Body of pancreas (tissue), 4 donors: ENCODE data around the gene CCDC136. TPM values are rescaled to one million over a fixed set of nuclear protein-coding genes. Genes with fewer than 3 reads are reported as not detected.

Experiments used
- ATAC-seq: fragments of 150-250 bp; one replicate; pipeline ENCODE4 v1.9.1; 2016
- DNase-seq, 4 donors: peaks; one replicate each; pipeline ENCODE4 v3.0.0-alpha.2; 2019
- H3K27ac ChIP-seq, 4 donors: fragments of 200-600 bp; sonication (generic); 1 replicate in 3 of 4; 2 replicates in 1 of 4; pipeline versions ENCODE4 v1.5.1 to v1.6.1; 2016 to 2019; ENCODE audit warnings: mild to moderate bottlenecking in 1 of 4, mixed read lengths in 1 of 4, moderate library complexity in 1 of 4
- H3K27me3 ChIP-seq, 2 donors: fragments of 200-600 bp; sonication (generic); one replicate each; pipeline ENCODE4 v1.6.0; 2016; ENCODE audit warnings: mild to moderate bottlenecking in 1 of 2
- H3K36me3 ChIP-seq, 2 donors: fragments of 200-600 bp; sonication (generic); replicated peaks in 1 of 2; 2 replicates each; pipeline ENCODE4 v1.5.1; 2016; ENCODE audit warnings: low read depth in 2 of 2; ENCODE audit not compliant: insufficient read depth in 1 of 2
- H3K4me1 ChIP-seq: fragments of 200-600 bp; sonication (generic); one replicate; pipeline ENCODE4 v1.6.0; 2016
- H3K4me3 ChIP-seq, 2 donors: fragments of 200-600 bp; sonication (generic); 1 replicate in 1 of 2; 2 replicates in 1 of 2; pipeline ENCODE4 v1.5.1; 2016 to 2019
- H3K9me3 ChIP-seq, 3 donors: fragments of 200-600 bp; sonication (generic); 1 replicate in 2 of 3; 2 replicates in 1 of 3; pipeline ENCODE4 v1.5.1; 2016
- POLR2A ChIP-seq, 3 donors: fragments of 450-650 bp; IDR thresholded peaks; one replicate each; pipeline ENCODE4 v1.6.1; 2016; ENCODE audit warnings: antibody characterized with exemption in 3 of 3, mild to moderate bottlenecking in 2 of 3
- WGBS, 2 donors: methylation state at CpG; one replicate each; pipeline ENCODE4 v1.1.5; 2017; 5-methylcytosine and 5-hydroxymethylcytosine counted together
- intact Hi-C: fragments of 100-400 bp; cut with DNase I; formaldehyde crosslinking; loops from one replicate; pipeline ENCODE4 v1.15.1; 2023
- total RNA-seq, 2 donors: library from RNA; depleted of rRNA; stranded (reverse); fragments of >200 nt; gene quantifications; one replicate each; pipeline ENCODE4 v1.1.0, GENCODE V29; 2016
- TF ChIP-seq, protein P1 (sequence below), 7 experiments: fragments of 450-650 bp in 4 of 7; fragments of 200-600 bp in 3 of 7; sonication (generic) in 3 of 7; IDR thresholded peaks; one replicate each; pipeline ENCODE4 v1.5.1; 2016 to 2019; ENCODE audit warnings: antibody characterized with exemption in 7 of 7

The CCDC136 gene
- total RNA-seq, 2 donors from 2014 or later, result 0.99 to 3.6 TPM

DNA sequence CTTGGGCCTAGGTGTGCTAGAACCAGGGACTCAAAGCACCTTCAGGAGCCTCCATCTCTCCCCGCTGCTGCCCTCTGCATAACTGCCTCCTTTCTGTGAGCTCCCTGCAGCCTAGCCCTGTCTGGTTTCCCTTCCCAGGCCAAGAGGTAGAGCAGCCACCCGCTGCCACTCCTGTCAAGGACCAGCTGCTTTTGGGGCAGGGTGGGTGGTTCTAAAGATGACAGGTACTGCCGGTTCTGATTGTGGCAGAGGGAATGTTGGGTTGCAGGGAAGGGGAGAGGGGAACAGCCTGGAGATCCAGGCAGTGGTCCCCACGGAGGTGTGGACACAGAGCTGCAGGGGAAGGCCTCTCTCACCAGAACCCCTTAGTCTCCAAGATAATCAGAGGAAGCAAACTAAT lies 34.7 kb downstream of the CCDC136 start:
- 80 to 88% methylated on average over 1 to 4 of the region's 4 CpGs for WGBS, 2 donors
- H3K27ac ChIP-seq, result no peak overlapping the region
- intact Hi-C loops, result no loop called here

DNA sequence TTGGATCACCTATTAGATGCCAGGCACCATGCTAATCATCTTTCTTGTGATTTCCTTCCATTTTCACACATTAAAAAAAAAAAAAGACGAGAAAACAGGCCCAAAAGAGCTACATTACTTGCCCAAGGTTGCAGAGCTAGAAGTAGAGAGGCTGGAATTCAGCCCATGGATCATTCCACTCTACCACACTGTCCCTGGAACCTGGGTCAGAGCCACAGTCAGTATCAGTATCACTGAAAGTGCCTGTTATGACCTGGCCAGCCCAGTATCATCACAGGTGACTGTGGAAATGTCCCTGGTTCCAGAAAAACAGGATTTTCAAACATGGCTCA lies 35.1 kb downstream of the CCDC136 start:
- Histone ChIP-seq H3K4me3 (no peak overlapping the region), H3K36me3 (no peaks in the 10 kb centered on the region), H3K27me3 (peaks cover 0 to 11% of the 10 kb centered on the region in 2 donors), H3K4me1 (peaks cover 16% of the 10 kb centered on the region), H3K9me3 (no peaks in the 10 kb centered on the region), H3K27ac (no peak overlapping the region)
- intact Hi-C loops, result no loop called here
- DNase-seq (no peak), ATAC-seq (no peak)
- 75 to 79% methylated on average over 1 of the region's 1 CpG for WGBS, 2 donors
- TF ChIP-seq, protein P1, sequence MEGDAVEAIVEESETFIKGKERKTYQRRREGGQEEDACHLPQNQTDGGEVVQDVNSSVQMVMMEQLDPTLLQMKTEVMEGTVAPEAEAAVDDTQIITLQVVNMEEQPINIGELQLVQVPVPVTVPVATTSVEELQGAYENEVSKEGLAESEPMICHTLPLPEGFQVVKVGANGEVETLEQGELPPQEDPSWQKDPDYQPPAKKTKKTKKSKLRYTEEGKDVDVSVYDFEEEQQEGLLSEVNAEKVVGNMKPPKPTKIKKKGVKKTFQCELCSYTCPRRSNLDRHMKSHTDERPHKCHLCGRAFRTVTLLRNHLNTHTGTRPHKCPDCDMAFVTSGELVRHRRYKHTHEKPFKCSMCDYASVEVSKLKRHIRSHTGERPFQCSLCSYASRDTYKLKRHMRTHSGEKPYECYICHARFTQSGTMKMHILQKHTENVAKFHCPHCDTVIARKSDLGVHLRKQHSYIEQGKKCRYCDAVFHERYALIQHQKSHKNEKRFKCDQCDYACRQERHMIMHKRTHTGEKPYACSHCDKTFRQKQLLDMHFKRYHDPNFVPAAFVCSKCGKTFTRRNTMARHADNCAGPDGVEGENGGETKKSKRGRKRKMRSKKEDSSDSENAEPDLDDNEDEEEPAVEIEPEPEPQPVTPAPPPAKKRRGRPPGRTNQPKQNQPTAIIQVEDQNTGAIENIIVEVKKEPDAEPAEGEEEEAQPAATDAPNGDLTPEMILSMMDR (IDR thresholded peaks at IDR 0.05), result no peak
- TF ChIP-seq POLR2A (IDR thresholded peaks at IDR 0.05), result no peak

More for the DNA sequence above, 34.7 kb downstream of the CCDC136 start:
- H3K27me3 ChIP-seq, result peaks cover 0 to 11% of the 10 kb centered on the region in 2 donors
- no peaks in the 10 kb centered on the region for H3K36me3 ChIP-seq
- TF ChIP-seq, protein P1 (IDR thresholded peaks at IDR 0.05), result no peak
- TF ChIP-seq POLR2A (IDR thresholded peaks at IDR 0.05), result no peak
- ATAC-seq (no peak), DNase-seq (no peak)
- H3K4me1 ChIP-seq, result peaks cover 16% of the 10 kb centered on the region
- H3K4me3 ChIP-seq, result no peak overlapping the region
- H3K9me3 ChIP-seq, result no peaks in the 10 kb centered on the region

GRCh38 chr7:128827248-128827958 lies 35.6 kb downstream of the CCDC136 start:
- Histone ChIP-seq H3K36me3 (no peaks in the 10 kb centered on the region), H3K4me1 (peaks cover 16% of the 10 kb centered on the region), H3K27ac (no peak overlapping the region), H3K27me3 (peaks cover 0 to 11% of the 10 kb centered on the region in 2 donors), H3K9me3 (no peaks in the 10 kb centered on the region), H3K4me3 (no peak overlapping the region)
- DNase-seq (no peak), ATAC-seq (no peak)
- TF ChIP-seq POLR2A (IDR thresholded peaks at IDR 0.05), result no peak
- TF ChIP-seq, protein P1 (IDR thresholded peaks at IDR 0.05), result no peak
- intact Hi-C loops, result no loop called here
- WGBS, 2 donors, result 91 to 95% methylated on average over 3 to 17 of the region's 17 CpGs

DNA sequence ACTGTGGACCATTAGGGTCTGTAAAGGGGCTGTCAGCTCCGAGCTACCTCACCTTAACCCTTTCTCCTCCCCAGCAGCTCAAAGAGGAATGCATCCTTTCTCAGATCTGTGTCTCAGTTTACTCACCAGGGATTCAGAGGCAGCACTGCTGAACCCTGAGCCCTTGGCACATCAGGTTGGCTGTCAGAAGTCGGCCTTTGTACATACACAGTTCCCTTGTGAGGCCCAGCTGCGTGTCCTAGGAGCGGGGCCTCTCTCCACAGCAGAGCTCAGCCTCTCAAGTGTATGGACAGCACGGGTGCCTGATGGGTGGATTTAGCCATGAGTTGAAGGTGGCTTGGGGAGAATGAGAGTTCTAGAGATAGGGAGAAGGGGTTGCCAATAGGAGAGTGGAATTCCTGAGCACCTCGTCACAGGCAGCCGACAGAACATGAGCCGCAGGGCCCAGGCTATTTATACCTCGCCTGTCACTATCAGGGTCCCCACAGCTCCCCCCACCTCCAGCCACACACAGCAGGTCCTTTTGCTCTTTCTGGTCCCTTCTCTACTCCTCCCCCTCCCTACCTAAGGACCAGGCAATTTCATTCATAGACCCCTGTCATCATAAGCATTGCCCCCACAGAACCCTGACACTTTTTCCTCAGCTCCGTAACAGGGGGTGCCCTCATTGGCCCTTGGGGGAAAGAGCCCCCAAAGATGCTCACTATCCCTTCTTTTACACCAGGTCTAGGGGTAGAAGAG lies 36.4 kb downstream of the CCDC136 start:
- no peaks in the 10 kb centered on the region for H3K9me3 ChIP-seq
- DNase-seq, result no peak
- TF ChIP-seq POLR2A (IDR thresholded peaks at IDR 0.05), result no peak
- TF ChIP-seq, protein P1 (IDR thresholded peaks at IDR 0.05), result no peak
- no peak overlapping the region for H3K27ac ChIP-seq
- 76 to 84% methylated on average over 9 of the region's 10 CpGs for WGBS, 2 donors
- H3K36me3 ChIP-seq, result no peaks in the 10 kb centered on the region
- intact Hi-C loops, result no loop called here
- H3K4me3 ChIP-seq, result no peak overlapping the region
- H3K27me3 ChIP-seq, result peaks cover 0 to 11% of the 10 kb centered on the region in 2 donors
- no peak for ATAC-seq
- peaks cover 16% of the 10 kb centered on the region for H3K4me1 ChIP-seq
